Forelimb muscle (tissue), 1 donor: ENCODE measurements around the gene KLHL29. TPM values are rescaled to one million over a fixed set of nuclear protein-coding genes. Genes with fewer than 3 reads are reported as not detected.

ENCODE experiments used
- DNase-seq: peaks from one replicate; pipeline ENCODE4 v3.0.0-alpha.2; 2013; ENCODE audit warnings: low read depth
- polyA plus RNA-seq: library from polyadenylated mRNA; unstranded; fragments of 120-200 nt; gene quantifications from one replicate; pipeline ENCODE4 v1.2.1, GENCODE V29; 2013; ENCODE audit not compliant: insufficient read length

The KLHL29 gene
- polyA plus RNA-seq, 1 donor: 7.3 TPM

- no peak for DNase-seq
Observed at GRCh38 chr2:23549821-23550530, 165.0 kb downstream of the KLHL29 start.

DNA sequence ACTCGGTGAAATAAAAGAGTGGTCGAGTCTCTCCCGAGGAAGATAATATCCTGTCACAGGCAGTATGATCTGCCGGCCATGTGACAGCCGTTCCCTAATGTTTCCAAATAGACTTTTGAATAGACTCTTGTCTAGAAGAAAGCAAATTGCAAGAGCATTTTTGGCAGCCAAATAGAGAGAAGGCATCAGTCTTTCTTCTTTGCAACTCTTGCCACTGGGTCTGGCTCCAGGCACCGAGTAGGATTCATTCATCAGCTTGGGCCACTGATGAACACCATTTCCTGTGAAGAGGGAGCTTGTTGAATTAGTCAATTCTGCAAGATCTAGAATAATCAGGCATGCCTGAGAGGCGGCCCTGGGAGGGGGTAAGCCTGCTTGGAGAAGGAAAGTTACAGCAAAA, 165.6 kb downstream of the KLHL29 start:
- no peak for DNase-seq

DNA sequence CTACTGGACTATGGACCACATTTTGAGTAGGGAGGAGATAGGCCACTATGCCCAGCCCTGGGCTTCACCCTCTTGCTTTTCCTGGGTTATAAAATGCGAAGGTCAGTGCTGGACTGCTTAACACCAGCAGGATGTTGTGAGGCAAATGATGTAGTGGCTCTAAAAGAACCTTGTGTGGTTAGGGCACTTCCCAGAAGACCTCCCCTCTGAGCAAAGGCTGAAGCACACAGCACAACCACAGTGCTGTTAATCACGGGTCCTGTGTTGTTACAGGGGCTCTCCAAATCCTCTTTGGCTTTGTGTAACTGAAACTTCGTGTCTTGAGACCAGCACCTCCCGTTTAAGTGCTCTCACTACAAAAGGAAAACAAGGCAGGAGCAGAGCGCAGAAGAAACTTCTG, 166.9 kb downstream of the KLHL29 start:
- no peak for DNase-seq

DNA sequence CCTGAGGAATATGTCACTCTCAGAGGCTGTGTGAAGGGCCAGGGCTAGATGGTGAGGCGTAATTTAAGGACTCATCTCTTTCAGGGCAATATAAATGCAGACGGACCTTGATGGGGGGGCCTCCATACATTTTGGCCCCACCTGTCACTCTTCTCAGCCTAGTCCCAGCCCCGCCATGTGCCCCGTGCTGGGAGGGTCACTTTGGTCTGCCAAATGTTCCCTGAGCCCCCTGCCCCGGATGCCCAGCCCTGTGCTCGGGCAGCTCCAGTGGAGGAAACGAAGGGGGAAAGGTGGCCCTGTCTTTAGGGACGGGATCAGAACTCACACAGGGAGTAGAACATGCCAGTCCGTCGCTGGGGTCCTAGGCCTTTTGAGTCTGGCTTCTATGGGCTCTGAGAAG, 168.6 kb downstream of the KLHL29 start:
- no peak for DNase-seq

GRCh38 chr2:23554054-23554697, 169.2 kb downstream of the KLHL29 start:
- peak; percentile 56 for DNase-seq

DNA sequence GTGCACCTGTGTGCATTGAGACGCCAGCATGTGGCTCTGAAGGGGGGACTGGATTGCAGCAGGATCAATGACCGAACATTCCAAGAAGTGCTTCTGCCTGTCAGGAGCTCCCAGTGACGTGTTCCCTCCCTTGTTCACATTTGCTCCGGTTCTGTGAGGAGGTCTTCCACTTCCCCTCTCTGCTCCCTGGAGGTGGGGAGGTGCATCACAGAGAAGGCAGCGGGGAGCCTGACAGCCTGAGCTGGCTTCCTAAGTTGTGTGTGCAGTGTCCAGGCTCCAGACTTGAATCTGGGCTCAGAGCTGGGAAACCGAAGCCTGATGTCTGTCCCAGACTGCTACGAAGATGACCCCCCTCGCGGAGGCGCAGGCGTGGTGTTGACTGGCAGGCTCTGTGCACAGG, 171.0 kb downstream of the KLHL29 start:
- no peak for DNase-seq

DNA sequence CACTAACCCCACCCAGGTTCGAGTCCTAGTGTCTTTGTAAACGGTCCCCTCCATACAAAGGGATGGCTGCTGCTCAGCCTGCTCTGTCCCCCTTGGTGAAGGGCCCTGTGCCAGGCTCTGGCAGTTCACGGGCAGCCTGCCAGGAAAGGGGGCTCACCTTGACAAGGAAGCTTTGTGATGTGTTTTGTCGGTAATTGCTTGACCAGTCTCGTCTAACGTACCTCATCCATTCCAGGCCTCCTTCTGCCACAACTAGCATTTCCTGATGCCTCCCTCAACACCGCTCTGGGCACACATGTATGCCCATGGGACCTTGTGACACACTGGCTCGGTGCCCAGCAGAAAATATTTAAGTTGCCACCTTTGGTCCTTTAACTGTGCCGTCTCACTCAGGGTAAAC, 171.9 kb downstream of the KLHL29 start:
- DNase-seq: no peak

DNA sequence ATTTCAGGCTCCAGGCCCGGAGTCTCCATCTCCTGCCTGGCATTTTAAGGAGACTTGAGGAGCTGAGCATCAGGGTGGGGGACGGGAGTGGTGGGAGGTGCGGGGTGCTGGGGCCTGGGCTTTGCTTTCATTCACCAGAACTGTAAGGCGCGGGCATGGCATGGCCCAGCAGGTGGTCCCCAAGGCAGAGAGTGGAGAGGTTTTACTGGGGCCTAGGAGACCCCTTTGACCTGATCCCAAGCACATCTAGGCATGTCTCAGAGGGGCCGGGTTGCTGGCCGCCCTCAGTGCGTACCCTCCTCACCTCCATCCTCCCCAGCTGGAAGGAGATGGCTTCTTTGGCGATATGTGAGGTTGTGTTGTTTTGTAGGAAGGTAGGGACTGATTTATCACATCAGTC, 172.5 kb downstream of the KLHL29 start:
- DNase-seq: no peak

DNA sequence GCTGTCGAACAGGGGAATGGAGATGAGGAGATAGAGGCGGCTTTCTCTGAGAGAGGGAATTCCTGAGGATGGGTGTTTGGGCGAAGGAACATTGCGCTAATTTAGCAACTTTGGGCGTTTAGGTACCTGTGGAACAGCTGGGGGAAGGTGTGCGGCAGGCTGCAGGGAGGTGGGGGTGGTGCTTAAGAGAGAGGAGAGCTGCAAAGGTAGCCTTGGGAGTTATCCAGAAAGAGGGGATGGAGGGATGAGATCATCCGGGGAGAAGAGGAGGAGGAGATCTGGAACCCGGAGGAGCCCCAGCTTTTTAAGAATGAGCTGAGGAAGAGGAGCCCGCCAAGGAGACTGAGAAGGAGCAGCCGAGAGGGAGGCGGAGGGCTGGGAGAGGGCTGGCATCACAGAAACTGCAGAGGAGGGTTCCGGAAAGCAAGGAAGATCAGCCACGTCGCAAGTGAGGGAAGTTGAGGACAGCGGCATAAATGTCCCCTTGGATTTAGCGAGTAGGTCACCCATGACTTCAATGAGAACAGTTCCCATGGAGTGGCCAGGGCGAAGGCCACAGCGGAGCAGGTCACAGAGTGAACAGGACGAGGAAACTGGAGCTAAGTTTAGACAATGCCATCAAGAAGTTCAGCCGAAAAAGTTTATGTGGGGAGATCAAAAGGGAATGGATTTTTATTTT, 174.7 kb downstream of the KLHL29 start:
- no peak for DNase-seq

DNA sequence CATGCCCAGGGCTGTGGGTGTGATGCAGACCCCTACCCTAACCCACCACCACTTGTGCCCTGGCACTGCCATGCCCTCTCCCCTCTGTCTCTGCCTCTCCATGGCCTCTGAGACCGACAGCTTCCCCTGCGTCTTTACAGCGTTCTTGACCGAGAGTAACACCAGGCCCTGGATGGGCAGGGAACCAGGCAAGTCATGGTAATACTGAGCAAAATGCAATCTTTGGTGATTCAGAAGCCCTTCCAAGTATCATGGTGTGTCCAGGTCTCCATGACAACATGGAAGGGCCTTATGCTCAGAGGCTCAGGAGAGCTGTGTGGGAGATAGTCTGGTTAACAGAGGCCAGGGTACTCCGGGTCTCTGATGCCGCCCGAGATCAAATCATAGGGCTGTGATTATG, 176.1 kb downstream of the KLHL29 start:
- DNase-seq: no peak

GRCh38 chr2:23561544-23561943, 176.6 kb downstream of the KLHL29 start:
- no peak for DNase-seq

GRCh38 chr2:23562143-23562542, 177.2 kb downstream of the KLHL29 start:
- DNase-seq: no peak

GRCh38 chr2:23563151-23563550, 178.2 kb downstream of the KLHL29 start:
- no peak for DNase-seq

- no peak for DNase-seq
Observed at GRCh38 chr2:23563673-23564614, 179.0 kb downstream of the KLHL29 start.

DNA sequence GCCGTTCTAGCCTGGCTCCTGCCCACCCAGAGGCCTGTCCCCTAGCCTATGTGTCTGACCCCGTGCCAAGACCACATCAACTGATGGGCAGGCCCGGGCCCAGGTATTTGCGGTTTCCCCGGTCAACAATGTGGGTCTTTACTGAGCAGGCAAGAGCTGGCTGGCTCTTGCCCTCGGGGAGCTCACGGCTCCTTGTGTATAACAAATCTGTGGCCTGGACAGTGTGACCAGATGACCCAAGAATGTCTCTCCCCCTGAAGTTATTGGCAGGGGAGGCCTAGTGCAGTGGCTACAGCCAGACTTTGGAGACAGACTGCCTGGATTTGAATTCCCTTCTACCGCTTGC, 179.6 kb downstream of the KLHL29 start:
- DNase-seq: no peak

DNA sequence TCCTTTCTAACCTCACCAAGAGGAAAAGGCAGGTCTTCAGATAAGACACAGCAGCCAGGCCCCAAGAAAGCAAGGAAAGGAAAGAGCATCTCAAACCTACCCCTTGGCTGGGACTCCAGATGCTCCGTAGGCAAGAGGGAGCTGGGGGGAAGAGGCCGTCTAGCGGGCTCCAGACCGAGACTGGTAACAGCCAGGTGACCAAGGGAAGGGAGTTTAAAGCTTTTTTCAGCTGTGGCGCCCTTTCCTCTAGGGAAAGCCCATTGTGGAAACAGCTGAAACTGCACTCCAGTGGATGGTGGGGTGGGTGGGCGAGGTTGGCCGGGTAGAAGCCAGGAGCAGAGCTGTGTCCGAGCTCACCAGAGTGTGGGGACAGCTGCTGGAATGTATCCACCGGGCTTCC, 180.4 kb downstream of the KLHL29 start:
- no peak for DNase-seq

- no peak for DNase-seq
Observed at GRCh38 chr2:23565814-23566213, 180.8 kb downstream of the KLHL29 start.

DNA sequence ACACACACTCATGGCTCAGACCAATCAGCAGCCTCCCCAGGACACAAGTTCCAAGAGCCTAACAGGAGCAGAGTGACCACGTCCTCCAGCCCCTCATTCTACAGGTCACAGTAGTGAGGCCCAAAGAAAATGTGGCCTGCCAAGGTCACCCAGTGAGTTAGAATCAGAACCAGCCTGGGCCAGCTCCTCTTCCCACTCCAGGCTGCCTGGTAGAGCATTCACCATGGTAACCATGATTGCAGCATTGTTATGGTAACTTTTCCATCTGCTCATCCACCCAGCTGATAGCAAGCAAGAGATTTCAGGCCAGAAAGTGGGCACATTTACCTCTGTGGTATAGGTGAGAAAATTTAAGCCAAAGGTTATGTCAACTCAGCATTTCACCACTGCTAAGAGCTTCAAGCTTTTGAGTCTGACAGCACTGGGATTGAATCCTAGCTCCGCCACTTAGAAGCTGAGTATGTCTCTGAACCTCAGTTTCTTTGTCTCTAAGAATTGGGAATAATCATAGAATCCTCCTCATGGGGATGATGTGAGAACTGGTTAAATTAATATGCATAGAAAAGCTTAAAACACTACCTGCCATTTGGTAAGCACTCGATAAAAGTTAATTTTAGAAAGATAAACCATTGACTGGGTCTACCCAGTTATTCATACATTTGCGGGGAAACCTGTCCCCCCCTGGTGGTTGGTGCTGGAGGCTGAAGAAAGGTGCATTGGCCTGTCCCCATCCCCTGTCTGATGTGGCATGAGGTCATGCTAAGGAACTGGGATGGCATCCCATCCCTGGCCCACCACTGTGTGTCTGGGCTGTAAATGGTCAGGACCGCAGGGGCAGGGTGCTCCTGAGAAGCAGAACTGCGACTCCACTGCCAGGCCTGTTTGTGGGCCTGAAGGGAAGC, 181.5 kb downstream of the KLHL29 start:
- DNase-seq: no peak

GRCh38 chr2:23567161-23567756, 182.3 kb downstream of the KLHL29 start:
- DNase-seq: no peak

DNA sequence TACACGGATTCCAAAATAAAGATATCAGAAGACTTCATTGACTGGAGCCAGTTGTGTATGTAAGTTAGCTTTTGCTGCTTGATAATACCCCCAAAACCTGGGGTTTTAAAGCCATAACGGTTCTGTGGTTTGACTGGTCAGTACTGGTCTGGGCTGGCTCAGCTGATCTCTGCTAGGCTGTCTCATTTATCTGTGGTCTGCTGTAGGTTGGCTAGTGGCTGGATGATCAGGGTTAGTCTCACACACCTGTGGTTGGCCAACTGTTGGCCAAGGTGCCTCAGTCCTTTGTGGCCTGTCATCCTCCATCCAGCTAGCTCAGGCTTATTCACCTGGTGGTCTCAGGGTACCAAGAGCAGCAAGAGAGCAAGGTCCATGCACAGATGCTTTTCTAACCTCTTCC, 183.2 kb downstream of the KLHL29 start:
- DNase-seq: no peak
